Activated naive CD8-positive, alpha-beta T cell treated with anti-CD3 and anti-CD28 coated beads, Interleukin-2, amount 50 U/mL, for 16 hours (primary cell): ENCODE data around the gene EID3.
"Not testable (repeated sequence)": the region's sequence is repeated elsewhere in the genome, so short reads cannot be mapped to it uniquely, and the experiment has no call there.

Source experiments
- DNase-seq: peaks from one replicate; pipeline ENCODE4 v3.0.0-alpha.2; 2020; ENCODE audit warnings: low read depth, low spot score

Gene EID3

GRCh38 chr12:104310751-104311633, 7.5 kb downstream of the EID3 start:
- DNase-seq: no peak

GRCh38 chr12:104312202-104312601, 8.7 kb downstream of the EID3 start:
- no peak for DNase-seq

GRCh38 chr12:104312654-104313053, 9.1 kb downstream of the EID3 start:
- DNase-seq: no peak

GRCh38 chr12:104313568-104314241, 10.2 kb downstream of the EID3 start:
- no peak for DNase-seq

- DNase-seq: no peak
Observed at GRCh38 chr12:104314242-104314614, 10.7 kb downstream of the EID3 start.

GRCh38 chr12:104315326-104316224, 12.0 kb downstream of the EID3 start:
- DNase-seq: no peak

- DNase-seq: no peak
Observed at GRCh38 chr12:104316936-104317335, 13.4 kb downstream of the EID3 start.

GRCh38 chr12:104317538-104318210, 14.1 kb downstream of the EID3 start:
- DNase-seq: no peak

- DNase-seq: no peak
Observed at GRCh38 chr12:104319028-104319427, 15.5 kb downstream of the EID3 start.

GRCh38 chr12:104319918-104320626, 16.5 kb downstream of the EID3 start:
- no peak for DNase-seq

- no peak for DNase-seq
Observed at GRCh38 chr12:104320627-104321024, 17.1 kb downstream of the EID3 start.

- DNase-seq: no peak
Observed at GRCh38 chr12:104321949-104322348, 18.4 kb downstream of the EID3 start.

- not testable (repeated sequence) for DNase-seq
Observed at GRCh38 chr12:104322533-104322932, 19.0 kb downstream of the EID3 start.

- DNase-seq: no peak
Observed at GRCh38 chr12:104323899-104324298, 20.4 kb downstream of the EID3 start.

- not testable (repeated sequence) for DNase-seq
Observed at GRCh38 chr12:104328278-104328677, 24.7 kb downstream of the EID3 start.

- no peak for DNase-seq
Observed at GRCh38 chr12:104328790-104329189, 25.3 kb downstream of the EID3 start.

GRCh38 chr12:104329707-104330532, 26.4 kb downstream of the EID3 start:
- DNase-seq: no peak

GRCh38 chr12:104331376-104331775, 27.8 kb downstream of the EID3 start:
- no peak for DNase-seq

GRCh38 chr12:104332273-104332672, 28.7 kb downstream of the EID3 start:
- not testable (repeated sequence) for DNase-seq
